Heart left ventricle (tissue), 16 donors: ENCODE measurements around the gene BAIAP3. TPM values are rescaled to one million over a fixed set of nuclear protein-coding genes. Genes with fewer than 3 reads are reported as not detected.
A peak's percentile ranks its signal among the peaks of the same experiment; 100 is the strongest.

Source experiments
- ATAC-seq, 4 donors: fragments of 200-7000 bp; cut with Tn5 transposase; one replicate each; pipeline ENCODE4 v1.9.1; 2020 to 2022; ENCODE audit warnings: moderate library complexity in 4 of 4, mild to moderate bottlenecking in 3 of 4, moderate number of reproducible peaks in 1 of 4
- DNase-seq, 5 donors: peaks; one replicate each; pipeline ENCODE4 v3.0.0-alpha.2; 2020
- H3K27ac ChIP-seq, 12 donors: fragments of 200-600 bp; sonication (generic) in 4 of 12; one replicate each; pipeline versions ENCODE4 v1.5.0 to v1.8.0; 2016 to 2022; ENCODE audit warnings: mild to moderate bottlenecking in 2 of 12
- H3K27me3 ChIP-seq, 9 donors: fragments of 200-600 bp; sonication (generic) in 2 of 9; one replicate each; pipeline versions ENCODE4 v1.5.1 to v1.8.0; 2016 to 2022; ENCODE audit warnings: mild to moderate bottlenecking in 3 of 9
- H3K36me3 ChIP-seq, 9 donors: fragments of 200-600 bp; sonication (generic) in 2 of 9; one replicate each; pipeline versions ENCODE4 v1.5.0 to v1.8.0; 2018 to 2022; ENCODE audit warnings: mild to moderate bottlenecking in 2 of 9
- H3K4me1 ChIP-seq, 12 donors: fragments of 200-600 bp; sonication (generic) in 4 of 12; one replicate each; pipeline versions ENCODE4 v1.5.0 to v1.8.0; 2016 to 2022; ENCODE audit warnings: mild to moderate bottlenecking in 3 of 12
- H3K4me3 ChIP-seq, 12 donors: fragments of 200-600 bp; sonication (generic) in 4 of 12; one replicate each; pipeline versions ENCODE4 v1.5.0 to v1.8.0; 2017 to 2022; ENCODE audit warnings: mild to moderate bottlenecking in 9 of 12, moderate library complexity in 4 of 12
- H3K9me3 ChIP-seq, 12 donors: fragments of 200-600 bp; sonication (generic) in 4 of 12; one replicate each; pipeline versions ENCODE4 v1.5.0 to v1.8.0; 2016 to 2022; ENCODE audit warnings: mild to moderate bottlenecking in 1 of 12
- CTCF ChIP-seq, 12 donors: fragments of 200-600 bp; sonication (generic) in 4 of 12; IDR thresholded peaks; one replicate each; pipeline versions ENCODE4 v1.5.0 to v1.8.0; 2018 to 2022; ENCODE audit warnings: antibody characterized with exemption in 12 of 12, mild to moderate bottlenecking in 5 of 12
- POLR2A ChIP-seq, 2 donors: fragments of 450-650 bp; IDR thresholded peaks; one replicate each; pipeline ENCODE4 v1.6.1; 2017; ENCODE audit warnings: antibody characterized with exemption in 2 of 2, mild to moderate bottlenecking in 2 of 2, moderate library complexity in 2 of 2
- WGBS, 4 donors: extraction: QIAGEN DNeasy Blood & Tissue Kit in 2 of 4; methylation state at CpG; one replicate each; pipeline versions ENCODE4 v1.1.5 to v1.1.7; 2013 to 2018; 5-methylcytosine and 5-hydroxymethylcytosine counted together
- intact Hi-C, 10 donors: fragments of 100-400 bp; cut with DNase I; formaldehyde crosslinking; loops; one replicate each; pipeline versions ENCODE4 v1.11.1 to v1.14.2; 2022
- polyA plus RNA-seq, 2 donors: library from polyadenylated mRNA; stranded (reverse); fragments of 200-250 nt; gene quantifications; one replicate each; pipeline ENCODE4 v1.2.3, GENCODE V29; 2013
- total RNA-seq, 9 donors: library from RNA; depleted of rRNA in 2 of 9; stranded (reverse); fragments of >200 nt in 2 of 9; fragmentation: NEBNext Ultra II Directional in 3 of 9; extraction: Animal tissue kit (Norgen Biotek cat#: 25700) in 3 of 9; gene quantifications; one replicate each; pipeline versions ENCODE4 v1.1.0 to v1.2.4, GENCODE V29; 2016 to 2023
- donor health status: ischemic (EF 13 %, LVEDD 7.1; RV severe dilation, severe dysfunction).
- donor health status: healthy with polysubstance abuse.
- donor health status: DM: no; HTN: yes; CAD: no.
- donor health status: DM: no; HTN: no; CAD: no.
- donor health status: ischemic (EF 25% LVEDD 6.9; RV normal size, moderate dysfunction).
- donor health status: ischemic (EF 25% LVEDD 5.7; RV mildly dilated, moderate dysfunction).
- donor health status: healthy.
- donor health status: DM: yes; HTN: yes; CAD: no.
- donor health status: ischemic (EF 35%, LVEDD 5.7; RV mildly dilated, moderate dysfunction).
- donor health status: nonischemic (EF 11% LVEDD 7.7; RV severe dilation, severe dysfunction).
- donor health status: DM: yes; HTN: yes; CAD: no.
- donor health status: PGD.
- donor health status: ischemic (EF 29% LVEDD 5.4; RV normal size, mild dysfunction).
- donor health status: nonischemic (EF 23%, LVEDD 6.1; RV moderate dilation, normal function).

Gene BAIAP3
- total and polyA plus RNA-seq, 11 donors: 0.88 to 4.0 (median 2.6) TPM

- no peak for TF ChIP-seq POLR2A (IDR thresholded peaks at IDR 0.05)
- TF ChIP-seq CTCF (IDR thresholded peaks at IDR 0.05): peak; percentile 52 to 87 (median 68)
- peak in 2 of 5 donors; percentile 63 to 80 for DNase-seq
- Histone ChIP-seq H3K9me3 (no peaks in the 10 kb centered on the region), H3K36me3 (peaks cover 0 to 90% (median 76%) of the 10 kb centered on the region in 9 donors), H3K4me1 (no peaks in the 10 kb centered on the region), H3K27ac (no peak overlapping the region), H3K27me3 (no peaks in the 10 kb centered on the region), H3K4me3 (no peak overlapping the region)
- WGBS, 4 donors: 46 to 67% (median 51%) methylated on average over 11 to 18 of the region's 18 CpGs
- intact Hi-C loops: no loop called here
- peak; percentile 70 to 80 (median 71) for ATAC-seq
Measured at GRCh38 chr16:1363501-1364041, 30.1 kb downstream of the BAIAP3 start.

GRCh38 chr16:1364510-1364909 is 31.1 kb downstream of the BAIAP3 start:
- ATAC-seq (no peak), DNase-seq (peak in 1 of 5 donors; percentile 56)
- TF ChIP-seq POLR2A (IDR thresholded peaks at IDR 0.05) (no peak), CTCF (IDR thresholded peaks at IDR 0.05) (no peak)
- Histone ChIP-seq H3K4me1 (no peaks in the 10 kb centered on the region), H3K9me3 (no peaks in the 10 kb centered on the region), H3K4me3 (no peak overlapping the region), H3K27ac (no peak overlapping the region), H3K36me3 (peaks cover 0 to 91% (median 74%) of the 10 kb centered on the region in 9 donors), H3K27me3 (no peaks in the 10 kb centered on the region)
- 88 to 96% (median 91%) methylated on average over 8 to 22 of the region's 22 CpGs for WGBS, 4 donors
- intact Hi-C loops: no loop called here

- Histone ChIP-seq H3K9me3 (no peaks in the 10 kb centered on the region), H3K27me3 (no peaks in the 10 kb centered on the region), H3K4me3 (no peak overlapping the region), H3K27ac (no peak overlapping the region), H3K4me1 (no peaks in the 10 kb centered on the region), H3K36me3 (peaks cover 0 to 91% (median 75%) of the 10 kb centered on the region in 9 donors)
- intact Hi-C loops: no loop called here
- ATAC-seq (peak in 2 of 4 donors; percentile 6 to 12), DNase-seq (peak in 1 of 5 donors; percentile 58)
- TF ChIP-seq POLR2A (IDR thresholded peaks at IDR 0.05) (no peak), CTCF (IDR thresholded peaks at IDR 0.05) (no peak)
- 65 to 87% (median 84%) methylated on average over 13 to 29 of the region's 29 CpGs for WGBS, 4 donors
Measured at GRCh38 chr16:1366060-1366711, 32.7 kb downstream of the BAIAP3 start.

GRCh38 chr16:1366712-1367299 is 33.4 kb downstream of the BAIAP3 start:
- Histone ChIP-seq H3K9me3 (no peaks in the 10 kb centered on the region), H3K27ac (no peak overlapping the region), H3K4me3 (no peak overlapping the region), H3K27me3 (no peaks in the 10 kb centered on the region), H3K4me1 (no peaks in the 10 kb centered on the region), H3K36me3 (peaks cover 0 to 89% (median 75%) of the 10 kb centered on the region in 9 donors)
- intact Hi-C loops: no loop called here
- no peak for DNase-seq
- TF ChIP-seq POLR2A (IDR thresholded peaks at IDR 0.05) (no peak), CTCF (IDR thresholded peaks at IDR 0.05) (no peak)
- 85 to 89% (median 87%) methylated on average over 17 to 24 of the region's 24 CpGs for WGBS, 4 donors
- ATAC-seq: no peak
